Naive B cell (primary cell): ENCODE results near the gene GREM2. TPM values are rescaled to one million over a fixed set of nuclear protein-coding genes. Genes with fewer than 3 reads are reported as not detected.

ENCODE experiments used
- ATAC-seq, 2 donors: fragments of 150-1000 bp; cut with Tn5 transposase; 2 replicates each; pipeline ENCODE4 v1.10.0; 2021; ENCODE audit warnings: low read depth in 2 of 2, mild to moderate bottlenecking in 2 of 2, moderate library complexity in 2 of 2
- DNase-seq: peaks from one replicate; pipeline ENCODE4 v3.0.0; 2022
- H3K27ac Mint-ChIP-seq, 6 donors: one replicate each; pipeline ENCODE4 v1.8.0; 2020 to 2022; ENCODE audit warnings: mild to moderate bottlenecking in 6 of 6, mixed read lengths in 6 of 6, moderate library complexity in 5 of 6, inconsistent platforms in 2 of 6
- H3K27me3 Mint-ChIP-seq, 3 donors: one replicate each; pipeline ENCODE4 v1.8.0; 2021 to 2022; ENCODE audit warnings: mixed read lengths in 3 of 3, mild to moderate bottlenecking in 1 of 3
- H3K36me3 Mint-ChIP-seq, 2 donors: one replicate each; pipeline ENCODE4 v1.8.0; 2020 to 2022; ENCODE audit warnings: mixed read lengths in 2 of 2, inconsistent platforms in 1 of 2, mild to moderate bottlenecking in 1 of 2
- H3K4me1 Mint-ChIP-seq, 3 donors: one replicate each; pipeline ENCODE4 v1.8.0; 2020 to 2022; ENCODE audit warnings: mixed read lengths in 3 of 3, inconsistent platforms in 1 of 3, mild to moderate bottlenecking in 1 of 3, moderate library complexity in 1 of 3
- H3K4me3 Mint-ChIP-seq, 8 donors: one replicate each; pipeline ENCODE4 v1.8.0; 2020 to 2022; ENCODE audit warnings: mild to moderate bottlenecking in 8 of 8, mixed read lengths in 8 of 8, moderate library complexity in 8 of 8, inconsistent platforms in 2 of 8
- H3K9me3 Mint-ChIP-seq, 7 donors: one replicate each; pipeline ENCODE4 v1.8.0; 2020 to 2022; ENCODE audit warnings: mixed read lengths in 7 of 7, mild to moderate bottlenecking in 5 of 7, inconsistent platforms in 2 of 7, moderate library complexity in 1 of 7
- polyA plus RNA-seq, 6 donors: library from polyadenylated mRNA; unstranded; fragments of 300-500 nt; fragmentation: Illumina TruSeq; gene quantifications; one replicate each; pipeline ENCODE4 v1.2.3, GENCODE V29; 2021; ENCODE audit warnings: low read depth in 6 of 6

Gene GREM2
- polyA plus RNA-seq, 6 donors from 2014 or later: not detected

DNA sequence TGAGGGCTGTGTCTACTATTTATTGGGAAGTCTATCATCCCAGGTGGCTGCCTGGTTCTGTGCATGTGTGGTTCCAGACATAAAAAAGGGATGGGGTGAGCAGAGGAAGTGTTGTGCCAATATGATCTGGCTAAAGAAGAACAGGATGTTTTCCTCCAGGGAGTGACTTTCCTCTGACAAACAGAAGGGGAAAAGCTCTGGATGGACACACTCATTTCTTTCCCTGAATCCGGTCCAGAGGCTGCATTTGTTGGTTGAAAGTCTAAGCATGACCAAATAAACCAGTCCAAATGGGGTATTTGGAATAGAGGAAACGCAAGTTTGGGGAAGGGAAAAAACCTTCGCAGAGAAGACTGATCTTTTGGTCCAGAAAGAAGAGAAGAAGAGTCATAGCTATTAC is 12.7 kb downstream of the GREM2 start:
- Mint-ChIP-seq H3K4me3 (no peak overlapping the region), H3K4me1 (no peaks in the 10 kb centered on the region), H3K36me3 (no peaks in the 10 kb centered on the region), H3K27ac (no peak overlapping the region), H3K27me3 (no peaks in the 10 kb centered on the region), H3K9me3 (peaks cover 0 to 4% (median 0%) of the 10 kb centered on the region in 7 donors)
- DNase-seq (no peak), ATAC-seq (no peak)

DNA sequence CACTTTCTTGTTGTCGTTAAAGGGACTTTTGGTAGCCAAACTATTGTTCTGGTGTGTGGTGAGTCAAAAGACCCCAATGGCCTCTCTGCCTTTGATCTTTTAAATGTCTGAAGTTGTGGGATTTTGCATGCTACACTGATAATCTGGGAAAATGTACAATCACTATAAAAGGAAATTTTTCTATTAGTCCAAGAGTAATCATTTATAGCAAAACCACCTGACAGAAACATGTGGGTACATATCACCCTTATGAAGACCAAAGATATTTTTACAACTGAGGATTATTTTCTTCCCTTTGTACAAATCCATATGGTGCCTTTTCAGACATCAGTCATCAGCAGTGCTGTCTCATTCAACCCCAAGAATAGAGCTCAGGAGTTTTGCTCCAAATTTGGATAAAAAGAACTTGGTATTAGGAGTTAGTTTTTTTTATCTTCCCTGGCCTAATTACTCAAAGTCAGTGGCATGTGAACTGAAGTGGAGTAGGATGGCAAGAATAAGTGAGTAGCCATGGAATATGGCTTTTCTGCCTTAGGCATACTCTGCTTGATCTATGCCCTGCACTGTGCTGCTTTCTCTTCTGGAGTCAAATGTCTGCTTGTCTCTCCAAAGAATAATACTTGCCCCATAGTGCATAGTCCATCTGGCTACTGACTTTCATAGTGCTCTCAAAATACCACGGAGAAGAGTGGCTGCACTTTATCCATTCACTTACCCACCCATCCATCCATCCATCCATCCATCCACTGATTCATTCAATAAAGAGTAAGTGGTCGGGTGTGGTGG is 13.5 kb downstream of the GREM2 start:
- ATAC-seq (no peak), DNase-seq (no peak)
- Mint-ChIP-seq H3K9me3 (peaks cover 0 to 3% (median 0%) of the 10 kb centered on the region in 7 donors), H3K27ac (no peak overlapping the region), H3K27me3 (no peaks in the 10 kb centered on the region), H3K4me3 (no peak overlapping the region), H3K4me1 (no peaks in the 10 kb centered on the region), H3K36me3 (no peaks in the 10 kb centered on the region)

DNA sequence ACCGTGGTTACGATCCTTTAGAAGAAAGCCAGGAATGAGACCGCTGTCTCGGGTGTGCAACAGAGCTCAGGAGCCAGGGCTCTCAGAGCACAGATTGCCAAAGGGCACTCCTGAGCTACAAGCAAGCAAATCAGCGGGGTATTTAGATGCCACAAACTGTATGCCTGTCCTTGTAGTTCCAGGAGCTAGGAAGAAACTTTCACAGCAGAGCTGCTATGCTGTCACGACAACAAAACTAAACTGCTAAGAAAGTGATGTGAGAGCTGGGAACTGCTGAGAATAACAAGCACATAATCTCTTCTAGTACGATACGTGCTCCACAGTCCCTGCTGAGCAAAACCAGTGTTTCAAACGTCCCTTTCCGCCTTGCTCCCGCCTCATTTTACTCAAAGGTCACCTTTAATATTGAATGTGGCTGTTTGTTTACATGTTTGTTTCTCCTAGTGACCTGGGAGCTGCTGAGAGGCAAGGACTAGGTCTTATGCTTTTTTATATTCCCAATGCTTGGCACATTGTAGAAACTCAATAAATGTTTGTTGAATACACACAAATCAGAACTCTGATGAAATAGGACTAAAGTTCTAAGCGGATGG is 14.7 kb downstream of the GREM2 start:
- Mint-ChIP-seq H3K27ac (no peak overlapping the region), H3K36me3 (no peaks in the 10 kb centered on the region), H3K4me1 (no peaks in the 10 kb centered on the region), H3K27me3 (no peaks in the 10 kb centered on the region), H3K9me3 (peaks cover 0 to 3% (median 0%) of the 10 kb centered on the region in 7 donors), H3K4me3 (no peak overlapping the region)
- ATAC-seq: no peak
- DNase-seq: no peak

GRCh38 chr1:240595476-240595875 is 16.5 kb downstream of the GREM2 start:
- Mint-ChIP-seq H3K36me3 (peaks cover 0 to 4% of the 10 kb centered on the region in 2 donors), H3K9me3 (peaks cover 0 to 3% (median 0%) of the 10 kb centered on the region in 7 donors), H3K27ac (no peak overlapping the region), H3K4me1 (no peaks in the 10 kb centered on the region), H3K4me3 (no peak overlapping the region), H3K27me3 (no peaks in the 10 kb centered on the region)
- DNase-seq (no peak), ATAC-seq (no peak)

DNA sequence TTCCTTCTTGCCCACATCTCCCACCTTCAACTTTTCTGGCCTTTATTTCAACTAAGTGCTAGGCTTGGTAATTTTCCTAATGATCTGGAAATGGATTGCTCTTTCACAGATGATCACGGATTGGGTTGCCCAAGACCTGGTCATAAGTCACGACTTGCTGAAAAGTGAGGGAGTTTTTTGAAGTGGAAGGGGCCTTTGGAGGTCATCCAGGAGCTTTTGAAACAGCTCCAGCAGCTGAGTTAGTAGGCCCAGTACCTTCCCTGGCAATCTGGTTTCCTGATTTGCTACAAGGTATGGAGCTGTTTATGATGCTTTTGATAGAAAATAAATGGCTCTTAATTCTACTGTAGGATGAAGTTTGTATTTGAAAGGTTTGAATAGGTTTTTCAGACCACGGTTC is 20.4 kb downstream of the GREM2 start:
- peaks cover 0 to 5% (median 0%) of the 10 kb centered on the region in 7 donors for H3K9me3 Mint-ChIP-seq
- DNase-seq (no peak), ATAC-seq (no peak)
- H3K4me1 Mint-ChIP-seq: no peaks in the 10 kb centered on the region
- peaks cover 0 to 4% of the 10 kb centered on the region in 2 donors for H3K36me3 Mint-ChIP-seq
- no peaks in the 10 kb centered on the region for H3K27me3 Mint-ChIP-seq
- no peak overlapping the region for H3K4me3 Mint-ChIP-seq
- no peak overlapping the region for H3K27ac Mint-ChIP-seq

DNA sequence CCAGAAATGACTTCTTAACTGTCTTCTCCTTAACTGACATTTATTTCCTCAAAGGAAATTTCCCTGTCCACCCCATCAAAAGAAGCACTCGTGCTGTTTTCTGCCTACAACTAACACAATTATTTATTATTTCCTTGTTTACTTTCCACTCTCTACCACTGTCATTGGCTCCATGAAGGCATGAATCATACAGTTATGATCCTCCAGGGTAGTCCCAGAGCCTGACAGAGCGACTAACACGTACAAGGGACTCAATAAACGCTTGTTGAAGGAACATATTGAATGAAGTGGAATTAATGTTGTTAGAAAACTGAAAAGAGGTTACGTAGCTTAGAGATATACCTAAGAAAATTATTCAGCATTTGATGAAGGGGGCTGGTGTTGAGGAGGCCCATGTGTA is 20.9 kb downstream of the GREM2 start:
- H3K36me3 Mint-ChIP-seq: peaks cover 0 to 4% of the 10 kb centered on the region in 2 donors
- ATAC-seq: no peak
- no peak for DNase-seq
- H3K4me1 Mint-ChIP-seq: no peaks in the 10 kb centered on the region
- H3K27ac Mint-ChIP-seq: no peak overlapping the region
- H3K9me3 Mint-ChIP-seq: peaks cover 0 to 5% (median 0%) of the 10 kb centered on the region in 7 donors
- H3K27me3 Mint-ChIP-seq: no peaks in the 10 kb centered on the region
- no peak overlapping the region for H3K4me3 Mint-ChIP-seq

DNA sequence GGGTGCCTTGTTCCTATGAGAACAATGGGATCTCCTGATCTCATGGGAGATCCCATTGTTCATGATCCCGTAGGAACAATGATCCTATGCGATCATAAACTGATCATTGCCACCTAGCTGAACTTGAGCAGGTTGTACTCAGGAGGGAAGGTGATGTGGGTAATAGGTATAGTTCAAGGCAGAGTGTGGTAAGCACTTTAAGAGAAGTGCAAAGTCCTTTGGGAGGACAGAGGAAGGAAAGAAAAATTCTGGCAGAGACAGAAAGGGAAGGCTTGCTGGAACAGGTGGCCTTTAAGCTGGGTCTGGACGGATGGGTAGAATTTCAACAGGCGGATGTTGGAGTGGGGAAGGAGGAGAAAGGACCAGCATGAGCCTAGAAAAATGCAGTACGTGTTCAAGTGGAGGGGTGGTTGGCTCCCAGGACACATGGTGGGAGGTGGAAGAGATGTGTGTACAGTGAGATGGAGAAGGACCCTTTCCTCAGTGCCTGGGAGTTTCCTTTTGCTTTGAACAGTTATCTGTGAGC is 22.3 kb downstream of the GREM2 start:
- H3K27ac Mint-ChIP-seq: no peak overlapping the region
- ATAC-seq: no peak
- no peaks in the 10 kb centered on the region for H3K27me3 Mint-ChIP-seq
- H3K4me3 Mint-ChIP-seq: no peak overlapping the region
- H3K36me3 Mint-ChIP-seq: peaks cover 0 to 4% of the 10 kb centered on the region in 2 donors
- no peaks in the 10 kb centered on the region for H3K4me1 Mint-ChIP-seq
- DNase-seq: no peak
- peaks cover 0 to 5% (median 0%) of the 10 kb centered on the region in 7 donors for H3K9me3 Mint-ChIP-seq

GRCh38 chr1:240586006-240586405 is 25.9 kb downstream of the GREM2 start:
- H3K27me3 Mint-ChIP-seq: no peaks in the 10 kb centered on the region
- no peak for ATAC-seq
- DNase-seq: no peak
- peaks cover 0 to 5% (median under 1%) of the 10 kb centered on the region in 7 donors for H3K9me3 Mint-ChIP-seq
- no peak overlapping the region for H3K4me3 Mint-ChIP-seq
- no peak overlapping the region for H3K27ac Mint-ChIP-seq
- H3K4me1 Mint-ChIP-seq: no peaks in the 10 kb centered on the region
- H3K36me3 Mint-ChIP-seq: peaks cover 0 to 1% of the 10 kb centered on the region in 2 donors

- Mint-ChIP-seq H3K27me3 (no peaks in the 10 kb centered on the region), H3K9me3 (peaks cover 0 to 2% (median 0%) of the 10 kb centered on the region in 7 donors), H3K4me3 (no peak overlapping the region), H3K27ac (no peak overlapping the region), H3K36me3 (no peaks in the 10 kb centered on the region), H3K4me1 (no peaks in the 10 kb centered on the region)
- DNase-seq (no peak), ATAC-seq (no peak)
Measured at GRCh38 chr1:240582953-240583352, 29.0 kb downstream of the GREM2 start.

- Mint-ChIP-seq H3K27me3 (no peaks in the 10 kb centered on the region), H3K36me3 (no peaks in the 10 kb centered on the region), H3K9me3 (peaks cover 0 to 26% (median 13%) of the 10 kb centered on the region in 7 donors), H3K4me1 (peaks cover 0 to 15% (median 6%) of the 10 kb centered on the region in 3 donors), H3K27ac (no peak overlapping the region), H3K4me3 (no peak overlapping the region)
- ATAC-seq: no peak
- no peak for DNase-seq
Measured at GRCh38 chr1:240579511-240579910, 32.4 kb downstream of the GREM2 start.

- no peaks in the 10 kb centered on the region for H3K27me3 Mint-ChIP-seq
- peaks cover 6 to 33% (median 17%) of the 10 kb centered on the region in 7 donors for H3K9me3 Mint-ChIP-seq
- no peak overlapping the region for H3K27ac Mint-ChIP-seq
- H3K4me3 Mint-ChIP-seq: no peak overlapping the region
- ATAC-seq (no peak), DNase-seq (no peak)
- peaks cover 0 to 15% (median 6%) of the 10 kb centered on the region in 3 donors for H3K4me1 Mint-ChIP-seq
- H3K36me3 Mint-ChIP-seq: peaks cover 0 to 8% of the 10 kb centered on the region in 2 donors
Measured at GRCh38 chr1:240577095-240577494, 34.9 kb downstream of the GREM2 start.

- peaks cover 0 to 15% (median 6%) of the 10 kb centered on the region in 3 donors for H3K4me1 Mint-ChIP-seq
- peaks cover 0 to 8% of the 10 kb centered on the region in 2 donors for H3K36me3 Mint-ChIP-seq
- no peaks in the 10 kb centered on the region for H3K27me3 Mint-ChIP-seq
- peak; percentile 6 for DNase-seq
- ATAC-seq: peak; percentile 58 to 59
- peak overlapping the region in 4 of 8 donors; percentile 32 to 78 (median 54) for H3K4me3 Mint-ChIP-seq
- H3K27ac Mint-ChIP-seq: peak overlapping the region in 1 of 6 donors; percentile 67
- H3K9me3 Mint-ChIP-seq: peaks cover 6 to 33% (median 17%) of the 10 kb centered on the region in 7 donors
Measured at GRCh38 chr1:240575981-240576662, 35.8 kb downstream of the GREM2 start.

DNA sequence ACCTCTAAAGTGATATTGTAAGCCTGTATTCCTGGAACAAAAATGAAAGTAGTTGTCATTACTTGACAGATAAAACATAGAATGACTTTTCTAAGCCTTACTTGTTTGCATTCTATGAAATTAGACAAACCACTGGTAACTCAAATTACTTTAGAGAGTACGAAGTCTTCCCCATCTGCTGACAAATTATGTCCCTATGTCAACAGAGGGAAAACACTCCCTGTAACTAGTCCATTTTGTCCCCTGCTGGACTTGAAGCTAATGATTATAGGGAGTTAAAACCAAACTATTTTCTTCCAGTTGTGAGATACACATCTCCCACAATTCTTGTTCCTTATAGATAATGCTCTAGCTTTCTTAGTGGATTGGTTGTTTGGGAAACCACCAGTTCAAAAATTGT is 39.6 kb downstream of the GREM2 start:
- Mint-ChIP-seq H3K36me3 (peaks cover 0 to 8% of the 10 kb centered on the region in 2 donors), H3K27me3 (no peaks in the 10 kb centered on the region), H3K4me1 (peaks cover 0 to 15% (median 6%) of the 10 kb centered on the region in 3 donors), H3K4me3 (no peak overlapping the region), H3K27ac (no peak overlapping the region), H3K9me3 (peaks cover 6 to 32% (median 17%) of the 10 kb centered on the region in 7 donors)
- DNase-seq: no peak
- no peak for ATAC-seq
